HEK293 (cell line): ENCODE measurements around the gene SHMT2.

Experiments
- CTCF ChIA-PET: fragments of 350-600 bp; formaldehyde crosslinking; extraction: SDS; loops from one replicate; lab custom pipeline; 2021; ENCODE audit warnings: antibody characterized with exemption; lab: Yijun Ruan, JAX
- POLR2A ChIA-PET: fragments of 300-600 bp; formaldehyde crosslinking; extraction: SDS; loops from one replicate; lab custom pipeline; 2020; ENCODE audit warnings: antibody characterized with exemption, inconsistent platforms; lab: Yijun Ruan, JAX
- H3K27ac ChIP-seq: fragments of 200-500 bp; sonication (Bioruptor generic); 2 replicates; pipeline ENCODE4 v1.5.1; 2014; ENCODE audit warnings: low read depth, low read length, control low read depth, inconsistent platforms; ENCODE audit errors: extremely low read depth
- H3K36me3 ChIP-seq, 2 experiments: fragments of 200-500 bp in 1 of 2; sonication (Bioruptor generic) in 1 of 2; 1 replicate in 1 of 2; 2 replicates in 1 of 2; pipeline ENCODE4 v1.5.1; 2014 to 2017; ENCODE audit warnings: inconsistent platforms in 2 of 2, low read length in 2 of 2; ENCODE audit not compliant: control insufficient read depth in 2 of 2, insufficient read depth in 1 of 2
- H3K4me1 ChIP-seq: fragments of 200-500 bp; sonication (Bioruptor generic); 2 replicates; pipeline ENCODE4 v1.5.1; 2014; ENCODE audit warnings: mild to moderate bottlenecking, low read length, inconsistent platforms; ENCODE audit not compliant: control insufficient read depth, insufficient read depth
- H3K4me3 ChIP-seq: 2 replicates; pipeline ENCODE4 v1.5.1; 2011; ENCODE audit warnings: low read depth, mild to moderate bottlenecking, control low read depth, low read length, moderate library complexity
- H3K9me3 ChIP-seq: fragments of 200-500 bp; sonication (Bioruptor generic); 2 replicates; pipeline ENCODE4 v1.5.1; 2014; ENCODE audit warnings: low read depth, low read length, inconsistent platforms; ENCODE audit not compliant: control insufficient read depth, insufficient read depth
- CTCF ChIP-seq: fragments of 450-650 bp; formaldehyde crosslinking; IDR thresholded peaks from 2 replicates; pipeline ENCODE4 v1.5.1; 2016; ENCODE audit warnings: missing biosample characterization, missing genetic modification characterization
- ELK4 ChIP-seq: IDR thresholded peaks from 2 replicates; pipeline ENCODE4 v1.6.1; 2011; ENCODE audit warnings: mild to moderate bottlenecking, low read depth, low read length, borderline replicate concordance
- HIC1 ChIP-seq: fragments of 450-650 bp; formaldehyde crosslinking; IDR thresholded peaks from 2 replicates; pipeline ENCODE4 v1.5.1; 2016; ENCODE audit warnings: missing biosample characterization, missing genetic modification characterization
- KLF8 ChIP-seq: fragments of 450-650 bp; formaldehyde crosslinking; IDR thresholded peaks from 2 replicates; pipeline ENCODE4 v1.5.1; 2016; ENCODE audit warnings: missing biosample characterization, missing genetic modification characterization
- PRDM6 ChIP-seq: fragments of 450-650 bp; formaldehyde crosslinking; IDR thresholded peaks from 2 replicates; pipeline ENCODE4 v1.5.1; 2017; ENCODE audit warnings: missing biosample characterization, missing genetic modification characterization
- REST ChIP-seq: fragments of 450-650 bp; formaldehyde crosslinking; IDR thresholded peaks from 2 replicates; pipeline ENCODE4 v1.5.1; 2016; ENCODE audit warnings: missing biosample characterization, missing genetic modification characterization
- ZBTB11 ChIP-seq: fragments of 450-650 bp; formaldehyde crosslinking; conservative IDR thresholded peaks from 2 replicates; pipeline ENCODE4 v1.5.1; 2016; ENCODE audit warnings: low read depth, missing biosample characterization, missing genetic modification characterization
- ZFP69B ChIP-seq: fragments of 450-650 bp; formaldehyde crosslinking; IDR thresholded peaks from 2 replicates; pipeline ENCODE4 v1.5.1; 2016; ENCODE audit warnings: missing biosample characterization, missing genetic modification characterization
- ZNF148 ChIP-seq: fragments of 450-650 bp; formaldehyde crosslinking; IDR thresholded peaks from 2 replicates; pipeline ENCODE4 v1.5.0; 2017; ENCODE audit warnings: missing biosample characterization, missing genetic modification characterization, borderline replicate concordance
- ZNF341 ChIP-seq: fragments of 450-650 bp; formaldehyde crosslinking; IDR thresholded peaks from 2 replicates; pipeline ENCODE4; 2016; ENCODE audit warnings: low read depth, missing biosample characterization, missing genetic modification characterization
- ZNF692 ChIP-seq: fragments of 450-650 bp; formaldehyde crosslinking; IDR thresholded peaks from 2 replicates; pipeline ENCODE4 v1.5.1; 2016; ENCODE audit warnings: missing biosample characterization, missing genetic modification characterization
- ZNF791 ChIP-seq: fragments of 450-650 bp; formaldehyde crosslinking; IDR thresholded peaks from 2 replicates; pipeline ENCODE4 v1.5.1; 2016; ENCODE audit warnings: missing biosample characterization, missing genetic modification characterization
- ZSCAN23 ChIP-seq: fragments of 450-650 bp; formaldehyde crosslinking; IDR thresholded peaks from 2 replicates; pipeline ENCODE4 v1.5.1; 2016; ENCODE audit warnings: missing biosample characterization, missing genetic modification characterization

The SHMT2 gene

GRCh38 chr12:57273516-57273915 lies 44.0 kb downstream of the SHMT2 start:
- Histone ChIP-seq H3K4me1 (no peaks in the 10 kb centered on the region), H3K9me3 (no peaks in the 10 kb centered on the region), H3K4me3 (no peak overlapping the region)
- CTCF ChIA-PET: interaction anchor here (0.6 to 1.1 kb wide), 3 partner anchors 10 to 175 kb away, joined by 3 to 5 read pairs (median 3); no protein-coding TSS in a partner anchor
- TF ChIP-seq CTCF (tag by site-specific recombination) (no peak), ZFP69B (no peak), REST (tag by site-specific recombination) (no peak), ZBTB11 (tag by site-specific recombination) (no peak), PRDM6 (tag by site-specific recombination) (no peak), ZSCAN23 (no peak), ZNF791 (tag by site-specific recombination) (no peak), HIC1 (tag by site-specific recombination) (no peak), ZNF692 (tag by site-specific recombination) (no peak), ZNF341 (no peak), KLF8 (tag by site-specific recombination) (no peak), ZNF148 (tag by site-specific recombination) (no peak), ELK4 (no peak)
- TF ChIP-seq, all 188 proteins: peak for 0
- POLR2A ChIA-PET: no interaction called here
- Histone ChIP-seq H3K36me3 (peaks cover 22 to 59% of the 10 kb centered on the region in 2 experiments), H3K27ac (no peak overlapping the region)
